LNCAP (cell line): ENCODE measurements around the gene NTM.

Experiments
- CTCF ChIP-seq: fragments of 450-650 bp; IDR thresholded peaks from 2 replicates; pipeline ENCODE4 v1.5.1; 2017; ENCODE audit warnings: mild to moderate bottlenecking

NTM gene

GRCh38 chr11:131375915-131376314 lies 5.5 kb downstream of the NTM start:
- no peak for TF ChIP-seq CTCF

- TF ChIP-seq CTCF: no peak
These were observed 8.5 kb downstream of the NTM start for GRCh38 chr11:131378931-131379330.

- TF ChIP-seq CTCF: no peak
These were observed 15.5 kb downstream of the NTM start for GRCh38 chr11:131385763-131386390.

GRCh38 chr11:131386408-131386807 lies 16.0 kb downstream of the NTM start:
- no peak for TF ChIP-seq CTCF

- TF ChIP-seq CTCF: no peak
These were observed 17.6 kb downstream of the NTM start for GRCh38 chr11:131388030-131388429.

- no peak for TF ChIP-seq CTCF
These were observed 19.2 kb downstream of the NTM start for GRCh38 chr11:131389582-131389981.

GRCh38 chr11:131391176-131391575 lies 20.8 kb downstream of the NTM start:
- no peak for TF ChIP-seq CTCF
